ACHN (cell line): Measurements from ENCODE around the gene HDGFL2.
A peak's percentile ranks its signal among the peaks of the same experiment; 100 is the strongest.

Experiments used
- DNase-seq: peaks from one replicate; pipeline ENCODE4 v3.0.0-alpha.2; 2015
- in situ Hi-C: cut with HindIII; loops from 2 replicates; pipeline ENCODE4 v1.10.0; 2017; ENCODE audit warnings: low sequenced_read_pairs, low pct_ligation_motif_present, low pct_unique_long_range_greater_than_20kb

Gene HDGFL2

GRCh38 chr19:4456843-4457653 is 15.0 kb upstream of the HDGFL2 start:
- in situ Hi-C loops: no loop called here
- DNase-seq: peak; percentile 37

GRCh38 chr19:4457654-4458395 is 14.3 kb upstream of the HDGFL2 start, which contains the start of gene UBXN6:
UBXN6 (minus strand) TSS chr19:4457794; CDS start chr19:4457697, 97 bp downstream.
- in situ Hi-C loops: no loop called here
- peak; percentile 95 for DNase-seq

DNA sequence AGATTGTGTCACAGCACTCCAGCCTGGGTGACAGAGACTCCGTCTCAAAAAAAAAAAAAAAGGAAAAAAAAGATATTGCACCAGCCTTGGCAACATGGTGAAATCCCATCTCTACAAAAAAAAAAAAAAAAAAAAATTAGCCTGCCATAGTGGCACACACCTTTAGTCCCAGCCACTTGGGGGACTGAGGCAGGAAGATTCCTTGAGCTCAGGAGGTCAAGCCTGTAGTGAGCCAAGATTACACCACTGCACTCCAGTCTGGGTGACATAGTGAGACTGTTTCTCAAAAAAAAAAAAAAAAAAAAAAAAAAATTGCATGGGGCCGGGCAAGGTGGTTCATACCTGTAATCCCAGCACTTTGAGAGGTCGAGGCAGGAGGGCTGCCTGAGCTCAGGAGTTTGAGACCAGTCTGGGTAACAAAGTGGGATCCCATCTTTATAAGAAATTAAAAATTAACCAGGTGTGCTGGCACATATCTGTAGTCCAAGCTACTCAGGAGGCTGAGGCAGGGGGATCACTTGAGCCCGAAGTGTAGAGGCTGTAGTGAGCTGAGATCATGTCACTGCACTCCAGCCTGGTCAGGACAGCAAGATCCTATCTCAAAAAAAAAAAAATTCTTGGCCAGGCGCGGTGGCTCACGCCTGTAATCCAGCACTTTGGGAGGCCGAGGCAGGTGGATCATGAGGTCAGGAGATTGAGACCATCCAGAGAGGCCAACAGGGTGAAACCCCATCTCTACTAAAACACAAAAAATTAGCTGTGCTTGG is 7.1 kb upstream of the HDGFL2 start:
- DNase-seq: no peak
- in situ Hi-C loops: no loop called here

DNA sequence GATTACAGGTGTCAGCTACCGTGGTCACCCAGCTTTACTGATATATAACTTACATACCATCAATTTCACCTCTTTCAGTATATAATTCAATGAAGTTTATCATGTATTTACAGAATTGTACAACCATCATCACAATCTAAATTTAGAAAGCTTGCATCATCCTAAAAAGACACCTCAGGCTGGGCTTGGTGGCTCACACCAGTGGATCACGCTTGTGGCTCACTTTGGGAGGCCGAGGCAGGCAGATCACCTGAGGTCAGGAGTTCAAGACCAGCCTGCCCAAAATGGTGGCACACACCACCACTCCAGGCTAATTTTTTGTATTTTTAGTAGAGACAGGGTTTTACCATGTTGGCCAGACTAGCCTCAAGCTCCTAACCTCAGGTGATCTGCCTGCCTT is 4.3 kb upstream of the HDGFL2 start:
- in situ Hi-C loops: no loop called here
- no peak for DNase-seq

- peak; percentile 99 for DNase-seq
- in situ Hi-C loops: no loop called here
These were observed 509 bp upstream of the HDGFL2 start for GRCh38 chr19:4471403-4472173.

DNA sequence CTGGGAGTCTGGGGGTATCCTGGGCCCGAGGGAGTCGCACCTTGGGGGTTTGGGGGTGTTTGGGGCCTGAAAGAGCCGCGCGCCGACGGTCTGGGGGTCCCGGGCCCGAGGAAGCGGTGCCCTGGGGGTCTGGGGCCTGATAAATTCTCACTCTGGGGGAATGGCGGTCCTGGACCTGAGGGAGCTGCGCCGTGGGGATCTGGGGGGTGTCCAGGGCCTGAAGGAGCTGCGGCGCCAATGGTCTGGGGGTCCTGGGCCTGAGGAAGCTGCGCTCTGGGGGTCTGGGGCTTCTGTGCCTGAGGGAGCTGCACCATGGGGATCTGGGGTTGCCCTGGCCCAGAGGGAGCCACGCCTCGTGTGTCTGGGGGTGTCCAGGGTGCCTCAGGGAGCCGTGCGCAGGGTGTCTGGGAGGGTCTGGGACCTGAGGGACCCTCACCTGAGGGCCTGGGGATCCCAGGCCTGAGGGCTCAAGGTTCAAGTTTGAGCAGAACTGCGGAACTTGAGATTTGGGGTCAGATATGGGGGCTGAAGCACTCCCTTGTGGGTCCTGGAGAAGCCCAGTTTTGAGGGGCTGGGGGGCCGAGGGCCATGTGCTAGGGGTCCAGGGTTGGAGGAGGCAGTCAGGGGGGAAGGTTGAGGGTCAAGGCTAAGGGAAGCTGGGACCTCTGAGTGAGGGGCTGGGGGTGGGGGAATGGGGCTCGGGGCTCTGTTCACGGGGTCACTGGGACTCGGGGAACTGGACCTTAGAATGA is 1.1 kb downstream of the HDGFL2 start:
- DNase-seq: no peak
- in situ Hi-C loops: no loop called here

GRCh38 chr19:4473763-4474513 is 1.8 kb downstream of the HDGFL2 start:
- in situ Hi-C loops: no loop called here
- no peak for DNase-seq

DNA sequence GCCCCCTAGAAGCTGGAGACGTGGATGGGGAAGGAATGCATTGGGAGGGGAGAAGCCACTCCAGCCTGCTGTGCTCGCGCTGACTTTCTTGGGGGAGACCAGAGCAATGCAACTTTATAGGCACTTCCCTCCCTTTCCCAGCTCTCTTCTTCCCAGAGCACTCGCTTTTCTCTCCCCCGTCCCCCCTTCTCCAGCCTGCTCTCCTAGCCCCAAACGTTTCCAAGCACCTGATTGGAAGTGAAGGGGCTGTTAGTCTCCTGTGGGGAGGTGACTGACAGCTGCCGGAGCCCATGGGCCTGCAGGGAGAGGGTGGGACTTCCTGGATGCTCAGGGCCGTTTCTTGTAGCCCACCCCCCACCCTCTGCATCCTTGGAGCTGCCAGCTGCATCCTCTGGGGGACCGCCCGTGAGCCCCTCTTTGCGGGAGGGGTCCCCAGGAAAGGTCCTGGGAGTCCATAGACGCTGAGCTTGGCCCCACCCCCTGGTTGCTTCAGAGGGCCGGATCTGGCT is 2.5 kb downstream of the HDGFL2 start:
- in situ Hi-C loops: no loop called here
- DNase-seq: no peak

DNA sequence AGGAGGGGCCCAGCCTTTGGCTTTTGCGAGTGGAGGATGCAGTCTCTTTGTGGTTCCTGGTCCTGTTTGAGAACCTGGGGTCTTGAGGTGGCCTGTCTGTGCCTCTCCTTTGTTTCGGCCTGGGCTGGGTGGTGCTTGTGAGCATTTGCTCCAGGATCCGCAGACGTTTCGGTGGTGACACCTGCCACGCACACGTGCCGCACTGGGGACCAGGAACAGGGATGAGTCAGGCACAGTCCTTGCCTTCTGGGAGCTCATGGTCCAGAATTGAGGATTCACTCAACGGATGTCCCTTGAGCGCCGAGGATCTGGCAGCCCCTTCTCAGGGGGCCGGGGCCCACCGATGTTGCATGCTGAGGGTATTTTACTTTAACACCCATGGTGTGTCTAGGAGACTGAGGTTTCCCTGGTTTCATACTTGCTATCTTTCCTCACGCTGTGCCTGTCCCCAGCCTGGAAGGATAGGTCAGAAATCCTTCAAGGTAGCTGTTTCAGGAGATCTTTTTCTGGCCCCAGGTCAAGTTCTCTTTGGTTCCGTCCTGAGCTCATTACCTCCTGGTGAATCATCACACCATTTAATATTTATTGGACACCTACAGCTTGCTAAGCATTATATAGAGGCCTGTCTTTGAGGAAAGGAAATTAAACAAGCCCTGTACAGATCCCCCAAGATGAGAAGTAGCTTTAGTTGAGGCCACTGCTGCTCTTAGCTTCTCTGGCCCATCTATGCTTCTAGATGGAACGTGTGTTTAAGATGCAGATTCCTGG is 5.1 kb downstream of the HDGFL2 start:
- DNase-seq: no peak
- in situ Hi-C loops: no loop called here

DNA sequence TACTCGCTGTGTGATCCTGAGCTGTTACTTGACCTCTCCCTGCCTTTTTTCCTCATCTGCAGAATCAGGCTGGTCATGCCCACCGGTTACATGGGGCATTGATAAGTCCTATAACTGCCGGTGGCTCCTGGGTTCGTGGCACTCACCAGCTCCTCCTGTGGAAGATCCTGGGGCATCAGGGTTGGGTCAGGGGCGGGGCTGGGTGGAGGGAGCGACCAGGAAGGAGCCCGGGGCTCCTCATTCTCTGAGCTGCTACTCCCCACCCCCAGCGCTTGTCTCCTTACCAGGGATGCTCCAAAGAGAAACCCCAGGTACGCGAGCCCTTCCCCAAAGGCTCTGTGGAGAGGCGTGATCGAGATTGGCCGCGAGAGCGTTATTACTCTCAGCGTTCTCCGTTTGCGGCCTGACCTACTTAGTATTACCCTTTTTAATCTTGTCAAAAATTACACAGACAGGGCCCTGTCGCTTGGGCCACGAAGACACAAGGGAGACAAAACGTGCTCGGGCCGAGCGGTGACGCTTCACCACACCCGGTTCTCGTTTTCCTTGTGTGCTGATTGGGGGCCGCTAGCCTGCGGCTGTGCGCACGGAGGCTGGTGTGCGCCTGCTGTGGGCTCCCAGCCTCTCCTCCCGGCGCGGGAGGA is 10.7 kb downstream of the HDGFL2 start:
- in situ Hi-C loops: no loop called here
- DNase-seq: no peak

DNA sequence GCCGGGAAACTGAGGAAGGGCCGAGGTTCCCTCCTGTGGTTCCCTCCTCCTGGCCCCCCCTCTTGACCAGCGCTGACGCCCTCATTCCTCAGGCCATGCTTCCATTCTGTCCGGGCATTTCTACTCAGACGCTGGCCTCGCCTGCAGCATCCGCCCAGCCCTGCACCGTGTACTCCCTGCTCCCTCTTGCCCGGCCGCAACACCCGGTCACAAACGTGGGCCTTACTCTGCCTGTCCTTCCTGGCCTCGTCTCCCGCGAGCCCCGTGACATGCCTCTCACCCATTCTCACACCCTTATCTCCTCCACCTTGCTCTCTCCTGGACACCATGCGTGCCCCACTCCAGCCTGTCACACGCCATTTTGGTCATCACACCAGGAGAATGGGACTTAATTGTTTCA is 11.3 kb downstream of the HDGFL2 start:
- DNase-seq: no peak
- in situ Hi-C loops: no loop called here

- DNase-seq: no peak
- in situ Hi-C loops: no loop called here
These were observed 15.5 kb downstream of the HDGFL2 start for GRCh38 chr19:4487572-4487971.

DNA sequence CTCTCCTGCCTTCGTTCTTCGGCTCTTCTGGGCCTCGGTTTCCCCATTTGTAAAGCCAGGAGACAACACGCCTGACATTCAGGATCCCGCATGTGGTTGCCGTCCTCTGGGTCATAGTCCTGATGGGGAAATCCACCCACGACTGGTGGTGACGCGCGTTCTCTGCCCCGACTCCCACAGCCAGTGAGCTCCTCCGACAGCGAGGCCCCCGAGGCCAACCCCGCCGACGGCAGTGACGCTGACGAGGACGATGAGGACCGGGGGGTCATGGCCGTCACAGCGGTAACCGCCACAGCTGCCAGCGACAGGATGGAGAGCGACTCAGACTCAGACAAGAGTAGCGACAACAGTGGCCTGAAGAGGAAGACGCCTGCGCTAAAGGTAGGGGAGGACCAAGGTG is 16.4 kb downstream of the HDGFL2 start:
- no peak for DNase-seq
- in situ Hi-C loops: no loop called here

DNA sequence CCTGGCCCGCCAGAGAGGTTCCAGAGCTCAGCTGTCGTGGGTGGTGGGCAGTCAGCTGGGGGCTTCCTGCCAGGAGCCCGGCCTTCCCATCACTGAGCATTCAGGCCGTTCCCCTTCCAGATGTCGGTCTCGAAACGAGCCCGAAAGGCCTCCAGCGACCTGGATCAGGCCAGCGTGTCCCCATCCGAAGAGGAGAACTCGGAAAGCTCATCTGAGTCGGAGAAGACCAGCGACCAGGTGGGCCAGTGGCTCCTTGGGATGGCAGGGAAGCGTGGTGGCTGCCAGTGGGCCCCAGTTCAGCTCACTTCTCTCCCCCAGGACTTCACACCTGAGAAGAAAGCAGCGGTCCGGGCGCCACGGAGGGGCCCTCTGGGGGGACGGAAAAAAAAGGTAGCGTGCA is 19.3 kb downstream of the HDGFL2 start:
- in situ Hi-C loops: no loop called here
- DNase-seq: no peak

GRCh38 chr19:4492337-4493103 is 20.4 kb downstream of the HDGFL2 start:
- no peak for DNase-seq
- in situ Hi-C loops: no loop called here
